Activated CD8-positive, alpha-beta memory T cell treated with anti-CD3 and anti-CD28 coated beads, Interleukin-2, amount 50 U/mL, for 1 hour (primary cell): ENCODE results near the gene USP16.
"Not testable (repeated sequence)": the region's sequence is repeated elsewhere in the genome, so short reads cannot be mapped to it uniquely, and the experiment has no call there.

ENCODE experiments used
- DNase-seq: peaks from one replicate; pipeline ENCODE4 v3.0.0-alpha.2; 2020; ENCODE audit errors: extremely low read depth

USP16 gene

DNA sequence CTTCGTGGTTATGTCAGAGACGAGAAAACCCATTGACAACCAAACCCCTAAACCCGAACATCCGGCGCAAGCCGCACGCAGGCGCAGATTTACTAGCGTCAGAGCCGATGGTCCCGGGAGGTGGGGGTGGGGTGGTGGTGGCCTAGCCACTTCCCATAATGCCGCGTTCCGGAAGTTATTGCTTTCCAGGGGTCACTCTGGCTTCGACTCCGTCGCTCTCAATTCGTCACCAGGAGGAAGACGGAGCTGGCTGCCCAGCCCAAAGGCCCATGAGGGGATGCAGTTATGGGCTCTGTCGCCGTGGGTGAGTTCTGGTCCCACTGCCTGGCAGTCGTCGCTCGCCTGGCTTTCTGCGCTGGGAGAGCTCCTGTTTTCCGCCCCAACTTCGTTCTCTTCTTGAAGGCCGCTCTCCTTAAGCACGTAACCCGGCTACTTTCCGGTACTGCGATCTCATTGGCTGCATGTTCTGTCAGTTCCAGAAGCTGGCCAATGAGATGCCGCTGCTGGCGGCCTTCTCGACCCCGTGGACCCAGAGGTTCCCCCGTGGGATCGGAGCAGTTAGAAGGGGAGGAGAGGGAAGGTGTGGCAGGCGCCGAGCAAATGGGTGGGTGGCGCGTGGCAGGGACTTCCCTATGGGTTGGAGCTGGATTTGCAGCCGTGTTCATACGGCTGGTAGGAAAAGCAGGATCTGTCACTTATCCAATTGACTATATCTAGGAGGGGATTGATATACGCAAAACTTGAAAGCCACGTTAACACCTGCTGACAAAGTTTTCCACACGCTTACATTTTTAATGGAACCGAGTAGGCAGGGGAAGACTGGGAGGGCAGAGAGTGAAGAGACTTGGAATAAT lies at the start of gene USP16:
Gene USP16, plus strand, starts transcription at position 195 of the 854 bp plus-strand sequence. CDS start 3,246 bp downstream, outside the sequence.
- DNase-seq: peak; percentile 88

DNA sequence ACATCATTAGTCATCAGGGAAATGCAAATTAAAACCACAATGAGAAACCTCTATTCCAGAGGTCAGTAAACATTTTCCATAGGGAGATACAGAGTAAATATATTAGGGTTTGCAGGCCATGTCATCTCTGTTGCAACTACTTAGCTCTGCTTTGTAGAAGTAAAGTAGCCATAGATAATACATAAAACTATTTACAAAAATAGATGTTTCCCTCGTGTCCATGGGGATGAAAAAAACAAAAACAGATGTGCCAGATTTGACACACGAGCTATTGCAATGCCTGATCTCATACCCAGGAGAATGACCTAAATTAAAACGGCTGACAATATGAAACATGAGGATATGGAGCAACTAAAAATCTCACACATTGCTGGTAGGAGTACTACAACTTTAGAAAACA lies 49.1 kb upstream of the USP16 start:
- DNase-seq: no peak

DNA sequence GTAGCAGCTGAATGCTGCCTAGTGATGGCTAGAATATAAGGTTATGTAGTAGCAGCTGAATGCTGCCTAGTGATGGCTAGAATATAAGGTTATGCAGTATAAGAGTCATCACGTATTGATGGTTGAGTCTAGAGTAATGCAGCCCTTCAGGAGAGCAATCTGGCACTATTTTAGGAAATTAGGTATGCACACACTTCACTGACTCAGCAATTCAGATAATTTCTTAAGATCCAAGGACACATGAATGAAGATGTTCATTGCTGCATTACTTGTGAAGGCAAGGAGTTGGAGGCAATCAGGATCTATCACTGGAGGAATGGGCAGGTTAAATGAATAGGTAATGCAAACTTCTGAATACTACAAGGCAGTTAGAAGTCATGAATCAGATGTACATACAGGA lies 45.4 kb upstream of the USP16 start:
- no peak for DNase-seq

DNA sequence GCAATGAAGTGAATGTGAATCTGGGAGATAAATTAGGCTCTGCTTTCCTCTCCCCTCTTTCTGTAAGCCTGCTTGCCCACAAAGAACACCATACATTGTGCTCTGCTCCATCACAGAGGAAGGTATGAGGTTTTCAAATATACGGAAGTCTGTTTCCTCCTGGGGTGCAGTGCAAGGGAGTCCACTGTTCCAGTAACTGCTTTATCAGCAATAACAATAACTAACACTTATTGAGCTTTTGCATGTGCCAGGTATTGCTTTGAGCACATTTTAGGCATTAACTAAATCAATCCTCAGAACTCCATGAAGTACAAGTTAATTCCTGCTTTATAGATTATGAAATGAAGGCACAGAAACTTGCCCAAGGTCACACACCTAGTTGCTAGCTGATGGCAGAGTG lies 41.8 kb upstream of the USP16 start:
- no peak for DNase-seq

DNA sequence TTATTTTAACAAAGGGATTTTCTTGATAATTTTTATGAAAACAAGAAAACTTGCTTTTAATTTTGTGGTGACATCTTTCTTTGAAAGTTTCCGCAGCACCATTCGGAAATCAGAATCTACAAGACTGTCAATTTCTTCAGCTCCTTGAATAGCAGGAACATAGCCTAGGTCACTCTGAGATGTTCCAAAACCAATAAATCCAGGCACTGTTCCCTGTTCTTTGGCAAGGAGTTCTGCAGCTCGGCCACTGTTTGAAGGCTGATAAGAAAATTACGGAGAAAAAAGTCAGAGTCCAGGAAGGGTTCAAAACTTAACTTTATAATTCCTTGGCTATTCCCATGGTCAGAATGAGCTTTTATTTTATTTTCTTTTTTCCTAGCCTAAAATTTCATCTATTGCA lies 37.8 kb upstream of the USP16 start:
- no peak for DNase-seq

DNA sequence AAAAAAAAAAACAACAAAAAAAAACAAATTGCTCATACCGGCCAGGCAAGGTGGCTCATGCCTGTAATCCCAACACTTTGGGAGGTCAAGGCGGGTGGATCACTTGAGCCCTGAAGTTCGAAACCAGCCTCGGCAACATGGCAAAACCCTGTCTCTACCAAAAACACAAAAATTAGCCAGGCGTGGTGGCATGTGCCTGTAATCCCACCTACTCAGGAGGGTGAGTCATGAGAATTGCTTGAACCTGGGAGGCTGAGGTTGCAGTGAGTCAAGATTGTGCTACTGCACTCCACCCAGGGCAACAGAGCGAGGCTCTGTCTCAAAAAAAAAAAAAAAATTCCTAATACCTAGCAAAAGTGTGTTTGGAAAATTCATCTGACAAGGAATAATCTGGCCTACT lies 36.3 kb upstream of the USP16 start:
- not testable (repeated sequence) for DNase-seq

DNA sequence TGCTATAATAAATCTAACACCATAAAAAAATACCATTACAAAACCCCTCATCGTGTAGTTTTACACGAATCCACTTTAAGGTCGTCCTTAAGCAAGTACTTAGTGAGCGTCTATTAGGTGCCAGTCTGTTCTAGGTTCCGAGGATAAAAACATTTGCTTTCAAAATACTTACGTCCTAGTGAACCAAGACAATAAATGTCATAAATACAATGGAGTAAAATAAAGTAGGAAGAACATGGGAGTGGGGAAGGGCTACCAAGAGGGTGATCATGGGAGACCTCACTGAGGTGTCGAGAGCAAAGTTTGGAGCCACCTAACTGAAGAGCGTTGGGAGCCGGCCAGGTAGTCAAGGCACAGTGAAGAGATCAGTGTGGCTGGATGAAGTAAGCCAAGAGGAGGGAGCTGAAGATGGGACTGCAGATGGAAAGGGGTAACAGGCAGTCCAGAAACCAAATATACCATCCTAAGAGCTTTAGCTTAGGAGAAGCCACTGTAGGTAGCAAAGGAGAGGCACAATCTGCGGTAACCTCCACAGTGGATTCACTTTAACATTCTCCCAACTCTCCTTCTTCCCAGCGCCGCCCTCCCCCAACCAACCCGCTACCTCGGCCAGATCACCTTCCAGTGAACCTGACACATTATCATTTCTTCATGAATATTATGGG lies 32.5 kb upstream of the USP16 start:
- no peak for DNase-seq

DNA sequence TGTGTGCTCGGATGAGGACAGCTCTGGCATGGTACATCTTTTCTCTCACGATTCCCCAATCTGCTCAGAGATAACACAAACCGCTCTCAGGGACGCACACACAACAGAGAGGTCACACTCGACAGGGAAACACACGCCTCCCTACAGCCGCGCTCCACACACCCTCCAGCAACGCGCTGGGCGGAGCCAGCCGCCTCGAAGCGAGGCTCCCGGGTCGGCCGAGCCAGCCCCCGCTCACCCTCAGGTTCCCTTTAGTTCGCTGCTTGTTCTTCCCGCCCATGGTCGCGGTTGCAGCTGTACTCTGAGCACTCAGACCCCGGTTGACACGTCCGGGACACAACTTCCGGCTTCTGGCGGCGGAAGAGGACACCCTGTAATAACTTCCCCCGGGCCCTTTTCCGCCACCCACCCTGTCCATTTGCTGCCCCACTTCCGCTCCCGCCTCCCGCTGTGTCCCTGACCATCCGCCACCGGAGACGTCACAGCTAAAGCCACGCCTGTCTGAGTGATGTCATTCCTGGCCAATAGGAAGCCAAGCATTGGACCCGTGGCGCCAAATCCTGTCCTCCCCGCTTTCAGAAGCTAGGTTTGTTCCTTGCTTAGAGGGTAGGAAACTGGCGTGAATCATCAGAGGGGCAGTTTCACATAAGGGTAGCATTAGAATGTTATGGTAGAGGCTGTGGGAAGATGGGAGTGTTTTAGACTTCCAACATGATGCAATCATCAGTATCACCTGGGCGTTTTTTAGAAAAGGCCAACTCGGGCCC lies 31.8 kb upstream of the USP16 start, which contains the start of gene LTN1:
Gene LTN1, minus strand, starts transcription at position 352 of the 767 bp plus-strand sequence. Its CDS starts 72 bp downstream, at position 280.
- DNase-seq: peak; percentile 99

DNA sequence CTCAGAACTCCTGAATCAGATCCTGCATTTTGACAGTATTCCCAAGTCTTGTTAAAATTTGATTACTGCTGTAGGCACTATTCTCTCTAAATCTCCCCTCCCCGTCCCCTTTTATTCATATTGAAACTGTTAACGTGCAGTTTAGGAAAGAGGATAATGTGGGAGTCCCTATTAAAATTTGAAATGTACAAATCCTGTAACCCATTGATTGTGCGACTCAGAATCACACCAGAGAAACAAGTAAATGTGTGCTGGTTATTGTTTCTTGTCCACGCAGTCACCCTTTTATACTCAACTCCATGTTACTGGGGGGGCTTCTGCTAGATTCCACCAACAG lies 31.2 kb upstream of the USP16 start:
- no peak for DNase-seq

DNA sequence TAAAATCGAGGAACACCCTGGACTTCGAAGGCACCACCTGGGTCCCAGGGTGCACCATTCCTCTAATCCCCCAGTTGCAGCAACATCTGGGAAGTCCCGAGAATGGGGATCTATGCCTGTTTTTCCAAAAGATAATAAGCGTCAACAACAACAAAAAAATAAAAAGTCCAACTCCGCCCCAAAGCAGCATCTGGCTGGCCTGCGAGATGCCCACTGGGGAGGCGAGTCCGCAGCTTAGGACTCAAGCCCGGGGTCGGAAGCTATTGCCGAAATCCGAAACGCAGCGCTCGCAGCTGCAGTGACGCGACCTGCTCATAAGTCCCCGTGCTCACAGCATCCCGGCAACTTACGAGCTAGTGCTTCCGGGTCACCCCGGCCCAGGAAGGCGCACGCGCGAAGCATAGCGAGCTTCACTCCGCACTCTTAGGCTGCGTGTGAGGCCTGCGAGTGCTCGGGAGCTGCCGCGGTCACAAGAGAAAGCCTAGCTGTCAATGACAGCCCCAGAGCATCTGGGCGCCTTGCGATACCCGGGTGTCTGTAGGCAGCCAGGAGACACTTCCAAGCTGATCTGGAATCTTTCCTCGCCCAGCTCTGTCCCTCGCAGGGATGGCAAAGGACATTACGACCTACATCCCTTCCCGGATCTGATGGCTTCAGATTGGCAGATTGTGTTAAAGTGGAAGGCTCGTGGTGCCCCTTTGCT lies 21.9 kb upstream of the USP16 start:
- peak; percentile 87 for DNase-seq

DNA sequence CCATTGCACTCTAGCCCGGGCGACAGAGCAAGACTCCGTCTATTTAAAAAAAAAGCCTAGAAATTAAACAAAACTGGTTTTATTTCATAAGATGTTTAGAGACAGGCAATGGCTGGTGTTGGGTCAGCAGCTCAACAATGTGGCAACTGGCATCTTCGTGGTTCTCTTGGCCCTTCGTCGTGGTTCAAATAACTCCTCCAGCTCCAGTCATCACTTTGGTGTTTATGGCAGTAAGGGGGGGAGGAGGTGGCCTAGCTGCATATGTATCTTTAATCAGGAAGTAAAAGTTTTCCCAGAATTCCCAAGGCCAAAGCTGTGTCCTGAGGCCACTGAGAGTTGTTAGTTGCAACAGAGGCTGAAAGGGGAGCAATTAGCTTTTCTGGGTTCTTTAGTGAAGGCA lies 18.8 kb upstream of the USP16 start:
- DNase-seq: no peak

DNA sequence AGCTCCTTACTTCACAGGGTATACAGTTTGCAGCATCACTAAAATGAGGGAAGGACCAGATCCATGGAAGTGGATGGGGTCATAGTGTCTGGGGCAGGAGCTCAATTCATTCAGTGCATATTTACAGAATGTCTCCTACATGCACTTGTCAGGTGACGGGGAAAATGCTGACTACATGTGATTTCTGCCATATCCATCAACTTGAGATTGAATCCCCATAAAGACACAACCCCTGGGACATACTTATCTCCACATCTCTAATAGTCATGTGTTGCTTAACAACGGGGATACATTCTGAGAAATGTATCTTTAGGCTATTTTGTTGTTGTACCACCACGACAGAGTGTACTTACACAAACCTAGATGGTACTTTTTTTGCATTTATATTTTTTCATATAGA lies 17.3 kb upstream of the USP16 start:
- no peak for DNase-seq

DNA sequence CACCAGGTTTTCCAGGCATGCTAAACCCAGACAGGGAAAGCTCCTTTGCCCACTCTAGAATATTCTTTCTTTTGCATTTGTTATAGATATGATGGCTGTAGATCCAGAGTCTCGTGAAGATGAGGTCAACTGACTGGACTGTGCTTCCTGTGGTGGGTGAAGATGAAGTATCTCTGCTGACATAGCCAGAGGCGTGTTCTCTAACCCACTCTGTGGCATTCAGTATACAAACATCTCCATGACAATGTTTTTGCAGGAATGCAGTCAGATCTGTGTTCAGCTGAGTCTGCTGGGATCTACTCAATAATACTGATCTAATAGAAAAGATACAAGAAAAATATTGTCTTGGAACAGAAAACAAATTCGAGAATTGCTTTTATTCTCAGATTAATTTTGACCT lies 16.7 kb upstream of the USP16 start:
- no peak for DNase-seq

DNA sequence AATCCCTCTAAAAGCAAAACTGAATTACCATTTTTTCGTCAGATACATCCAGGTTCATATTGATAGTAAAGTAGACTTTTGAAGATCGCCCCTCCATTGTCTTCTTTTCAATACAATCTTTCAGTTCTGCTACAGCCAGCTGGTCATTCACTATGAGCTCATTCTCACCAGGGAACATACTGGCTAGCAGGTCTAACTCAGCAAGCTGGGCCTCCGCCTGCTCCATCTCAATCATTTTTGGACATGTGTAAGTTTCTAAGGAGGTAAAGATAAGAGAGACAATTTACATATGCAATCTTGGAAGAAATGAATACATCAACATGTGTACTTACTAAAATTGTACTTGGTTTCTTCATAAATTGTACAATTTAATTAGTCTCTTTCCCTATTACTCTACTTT lies 16.1 kb upstream of the USP16 start:
- DNase-seq: no peak

DNA sequence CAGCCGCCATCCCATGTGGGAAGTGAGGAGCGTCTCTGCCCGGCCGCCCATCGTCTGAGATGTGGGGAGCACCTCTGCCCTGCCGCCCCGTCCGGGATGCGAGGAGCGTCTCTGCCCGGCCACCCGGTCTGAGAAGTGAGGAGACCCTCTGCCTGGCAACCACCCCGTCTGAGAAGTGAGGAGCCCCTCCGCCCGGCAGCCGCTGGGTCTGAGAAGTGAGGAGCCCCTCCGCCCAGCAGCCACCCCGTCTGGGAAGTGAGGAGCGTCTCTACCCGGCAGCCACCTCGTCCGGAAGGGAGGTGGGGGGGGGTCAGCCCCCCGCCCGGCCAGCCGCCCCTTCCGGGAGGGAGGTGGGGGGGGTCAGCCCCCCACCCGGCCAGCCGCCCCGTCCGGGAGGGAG lies 13.2 kb upstream of the USP16 start:
- DNase-seq: not testable (repeated sequence)

DNA sequence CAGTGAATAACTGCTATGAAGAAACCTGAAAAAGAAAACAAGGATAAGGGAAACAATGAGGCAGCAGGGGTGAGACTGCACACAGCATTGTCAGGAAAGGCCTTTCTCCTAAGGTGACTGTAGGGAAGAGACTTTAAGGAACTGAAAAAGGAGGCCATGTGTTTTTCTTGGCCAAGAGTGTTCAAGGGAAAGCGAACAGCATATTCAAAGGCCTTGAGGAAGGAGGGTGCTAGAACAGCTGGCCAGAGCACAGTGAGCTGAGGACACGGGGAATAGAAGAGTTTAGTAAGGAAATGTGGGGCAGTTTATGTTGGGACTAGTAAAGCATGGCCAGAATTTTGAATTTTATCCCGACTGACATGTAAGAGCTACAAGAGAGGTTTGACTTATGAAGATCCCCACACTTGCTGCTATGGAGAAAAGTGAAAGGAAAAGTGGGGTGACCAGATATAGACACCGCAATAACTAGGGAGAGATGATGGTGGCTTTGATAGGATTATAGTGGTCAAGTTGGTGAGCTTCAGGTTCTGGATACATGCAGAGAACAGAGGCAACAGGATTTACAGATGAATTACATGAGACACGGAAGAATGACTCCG lies 6.7 kb upstream of the USP16 start:
- no peak for DNase-seq

DNA sequence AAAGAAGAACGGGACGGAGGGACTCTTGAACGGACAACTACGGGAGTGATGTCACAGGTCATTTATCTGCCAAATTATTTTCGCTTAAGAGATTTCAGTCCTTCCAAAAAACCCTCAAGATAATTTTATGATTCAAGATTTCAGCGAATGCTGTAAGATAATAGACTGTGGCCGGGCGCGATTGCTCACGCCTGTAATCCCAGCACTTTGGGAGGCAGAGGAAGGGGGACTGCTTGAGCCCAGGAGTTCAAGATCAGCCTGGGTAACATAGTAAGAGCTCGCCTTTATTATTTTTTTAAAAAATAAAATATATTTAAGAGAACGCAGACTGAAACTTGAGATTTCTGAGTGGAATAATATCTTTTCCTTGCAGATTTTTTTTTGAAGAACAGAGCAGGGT lies 5.9 kb upstream of the USP16 start:
- DNase-seq: no peak

DNA sequence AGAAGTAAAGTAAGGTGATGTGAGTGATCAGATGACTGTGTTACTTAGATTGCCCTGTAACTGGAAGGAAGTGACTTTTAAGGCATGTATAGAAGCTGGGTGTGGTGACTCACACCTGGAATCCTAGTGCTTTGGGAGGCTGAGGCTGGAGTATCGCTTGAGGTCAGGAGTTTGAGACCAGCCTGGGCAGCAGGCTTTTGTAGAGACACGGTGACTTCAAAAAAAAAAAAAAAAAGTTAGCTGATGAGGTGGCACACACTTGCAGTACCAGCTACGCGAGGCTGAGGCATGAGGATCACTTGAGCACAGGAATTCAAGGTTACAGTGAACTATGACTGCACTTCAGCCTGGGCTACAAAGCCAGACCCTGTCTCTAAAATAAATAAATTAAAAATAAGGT lies 2.3 kb upstream of the USP16 start:
- DNase-seq: no peak

DNA sequence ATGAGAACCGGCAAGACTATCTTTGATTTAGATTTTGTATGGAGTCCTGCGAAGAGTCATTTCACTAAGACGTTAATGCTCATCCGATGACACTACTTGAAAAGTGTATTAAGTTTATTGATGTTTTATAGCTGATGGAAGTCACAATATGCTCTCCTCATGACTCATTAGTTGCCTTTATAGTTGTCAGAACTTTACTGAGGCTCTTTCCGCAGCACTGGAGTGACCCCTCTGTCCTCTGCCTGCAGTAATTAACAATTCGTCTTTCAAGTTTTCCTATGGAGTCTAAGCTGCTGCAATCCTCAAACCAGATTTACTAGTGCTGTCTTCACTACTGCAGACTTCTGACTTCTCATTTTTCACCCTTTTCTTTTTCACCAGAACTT lies 853 bp downstream of the USP16 start:
- no peak for DNase-seq

DNA sequence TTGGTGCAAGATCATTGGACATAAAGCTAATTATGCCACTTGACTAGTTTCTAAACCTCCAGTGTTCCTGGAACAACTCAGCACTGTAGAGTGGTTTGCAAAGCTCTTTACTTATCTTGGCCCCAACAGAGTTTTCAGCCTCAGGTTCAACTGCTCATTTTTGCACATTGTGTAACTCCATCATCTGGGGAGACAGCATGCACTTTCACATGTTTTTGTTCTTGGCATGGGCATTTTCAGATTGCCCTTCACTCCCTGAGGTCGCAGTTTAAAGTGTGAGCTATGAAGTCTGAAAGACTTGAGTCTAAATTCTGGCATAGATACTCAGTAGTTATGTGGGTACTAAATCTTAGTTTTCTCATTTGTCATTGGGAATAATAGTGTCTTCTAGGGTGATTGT lies 5.1 kb downstream of the USP16 start:
- no peak for DNase-seq

DNA sequence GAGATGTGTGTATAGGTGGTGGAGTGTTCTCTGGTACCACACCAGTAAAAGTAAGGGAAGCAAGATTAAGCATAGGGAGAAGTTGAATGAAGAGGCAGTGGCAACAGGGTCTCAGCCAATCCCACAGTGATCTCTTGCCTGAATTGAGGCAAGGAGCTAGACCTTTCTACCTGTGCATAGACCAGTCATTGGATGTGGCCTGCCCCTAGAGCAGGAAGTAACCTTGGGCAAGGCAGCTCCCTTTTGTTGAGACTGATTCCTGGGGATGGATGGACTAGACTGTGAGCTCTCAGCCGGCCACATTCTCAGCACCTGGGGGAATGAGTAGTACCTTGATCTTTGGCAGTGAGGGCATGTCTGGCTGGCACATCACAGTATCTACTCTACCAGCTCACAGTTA lies 6.4 kb downstream of the USP16 start:
- DNase-seq: no peak

DNA sequence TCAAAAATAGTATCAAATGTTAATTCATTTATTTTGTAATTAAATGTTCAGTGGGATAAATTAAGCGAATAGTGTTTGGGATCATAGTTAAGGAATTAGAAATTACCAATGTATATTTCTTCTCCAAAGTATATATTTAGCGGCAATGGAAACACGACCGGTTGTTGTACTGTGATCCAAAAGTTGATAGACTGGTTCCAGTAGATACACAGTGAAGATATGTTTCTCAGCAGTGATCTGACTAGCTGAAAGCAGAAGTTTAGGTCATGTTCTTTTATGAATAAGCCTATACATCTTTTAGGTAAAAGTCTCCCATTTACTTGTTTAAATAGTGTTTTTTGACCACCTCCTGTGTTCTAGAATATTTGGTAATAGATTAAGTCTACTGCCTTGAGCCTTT lies 8.8 kb downstream of the USP16 start:
- no peak for DNase-seq
